GM23338 (cell line): Measurements from ENCODE around the gene GIGYF2. TPM values are rescaled to one million over a fixed set of nuclear protein-coding genes. Genes with fewer than 3 reads are reported as not detected.

Experiments used
- ATAC-seq: fragments of 200-7000 bp; cut with Tn5 transposase; 3 replicates; pipeline ENCODE4 v1.9.1; 2020
- DNase-seq: peaks from one replicate; pipeline ENCODE4 v3.0.0-alpha.2; 2015; ENCODE audit warnings: low spot score
- H2AFZ ChIP-seq: fragments of 200-600 bp; sonication (generic); 2 replicates; pipeline ENCODE4 v1.8.0; 2016; ENCODE audit warnings: antibody characterized with exemption, mild to moderate bottlenecking, moderate library complexity
- H3F3A ChIP-seq: fragments of 200-600 bp; sonication (generic); replicated peaks from 2 replicates; pipeline ENCODE4 v1.8.0; 2017; ENCODE audit warnings: antibody characterized with exemption, mixed run types, low read depth
- H3K27ac ChIP-seq: fragments of 200-600 bp; sonication (generic); 2 replicates; pipeline ENCODE4 v1.6.1; 2016; ENCODE audit warnings: low read depth
- H3K27me3 ChIP-seq: fragments of 200-600 bp; sonication (generic); 2 replicates; pipeline ENCODE4 v1.8.0; 2016; ENCODE audit warnings: mild to moderate bottlenecking, mixed run types, moderate library complexity; ENCODE audit not compliant: insufficient read depth
- H3K36me3 ChIP-seq: fragments of 200-600 bp; sonication (generic); 2 replicates; pipeline ENCODE4 v1.8.0; 2016; ENCODE audit warnings: mild to moderate bottlenecking; ENCODE audit not compliant: insufficient read depth
- H3K4me1 ChIP-seq: fragments of 200-600 bp; sonication (generic); 2 replicates; pipeline ENCODE4 v1.8.0; 2016; ENCODE audit warnings: mild to moderate bottlenecking, moderate library complexity; ENCODE audit not compliant: insufficient read depth
- H3K4me2 ChIP-seq: fragments of 200-600 bp; sonication (generic); 2 replicates; pipeline ENCODE4 v1.7.1; 2017; ENCODE audit warnings: mixed run types
- H3K4me3 ChIP-seq: fragments of 200-600 bp; sonication (generic); 2 replicates; pipeline ENCODE4 v1.6.1; 2016; ENCODE audit warnings: mixed run types
- H3K79me2 ChIP-seq: fragments of 200-600 bp; sonication (generic); replicated peaks from 2 replicates; pipeline ENCODE4 v1.8.0; 2017; ENCODE audit warnings: mild to moderate bottlenecking; ENCODE audit not compliant: insufficient read depth
- H3K9me2 ChIP-seq: fragments of 200-600 bp; sonication (generic); 2 replicates; pipeline ENCODE4 v1.8.0; 2017; ENCODE audit not compliant: insufficient read depth
- H4K20me1 ChIP-seq: fragments of 200-600 bp; sonication (generic); replicated peaks from 2 replicates; pipeline ENCODE4 v1.8.0; 2017; ENCODE audit warnings: mild to moderate bottlenecking; ENCODE audit not compliant: insufficient read depth
- H3K27ac Mint-ChIP-seq: 2 replicates; pipeline ENCODE4 v1.8.0; 2020; ENCODE audit warnings: inconsistent platforms, mild to moderate bottlenecking, moderate library complexity, mixed read lengths
- H3K27me3 Mint-ChIP-seq: 3 replicates; pipeline ENCODE4 v1.8.0; 2022; ENCODE audit warnings: low read depth, mild to moderate bottlenecking, moderate library complexity, mixed read lengths, inconsistent platforms; ENCODE audit not compliant: insufficient read depth, poor library complexity
- H3K36me3 Mint-ChIP-seq: 3 replicates; pipeline ENCODE4 v1.8.0; 2021; ENCODE audit warnings: low read depth, mild to moderate bottlenecking, inconsistent platforms, moderate library complexity, mixed read lengths
- H3K4me1 Mint-ChIP-seq: 3 replicates; pipeline ENCODE4 v1.8.0; 2020; ENCODE audit warnings: mild to moderate bottlenecking, inconsistent platforms, mixed read lengths
- H3K4me3 Mint-ChIP-seq: 3 replicates; pipeline ENCODE4 v1.8.0; 2021; ENCODE audit warnings: moderate library complexity, mild to moderate bottlenecking, inconsistent platforms, mixed read lengths
- H3K9me3 Mint-ChIP-seq: 3 replicates; pipeline ENCODE4 v1.8.0; 2020; ENCODE audit warnings: moderate library complexity, mild to moderate bottlenecking, inconsistent platforms, mixed read lengths
- ETS1 ChIP-seq: IDR thresholded peaks from 2 replicates; pipeline ENCODE4 v1.6.1; 2016; ENCODE audit warnings: antibody characterized with exemption
- EZH2 ChIP-seq: fragments of 200-600 bp; sonication (generic); IDR thresholded peaks from one replicate; pipeline ENCODE4 v1.8.0; 2017; ENCODE audit warnings: antibody characterized with exemption, mild to moderate bottlenecking, low read depth; ENCODE audit not compliant: unreplicated experiment
- EZH2phosphoT487 ChIP-seq: fragments of 200-600 bp; sonication (generic); IDR thresholded peaks from one replicate; pipeline ENCODE4 v1.8.1; 2018; ENCODE audit warnings: antibody characterized with exemption; ENCODE audit not compliant: unreplicated experiment
- JUNB ChIP-seq: IDR thresholded peaks from one replicate; pipeline ENCODE4 v1.6.1; 2016; ENCODE audit warnings: antibody characterized with exemption; ENCODE audit not compliant: unreplicated experiment
- NANOG ChIP-seq: IDR thresholded peaks from 2 replicates; pipeline ENCODE4 v1.6.1; 2016; ENCODE audit warnings: antibody characterized with exemption, borderline replicate concordance
- POLR2AphosphoS5 ChIP-seq: IDR thresholded peaks from 2 replicates; pipeline ENCODE4 v1.6.1; 2016; ENCODE audit warnings: antibody characterized with exemption, low read depth
- STAT1 ChIP-seq: IDR thresholded peaks from one replicate; pipeline ENCODE4 v1.6.1; 2016; ENCODE audit warnings: antibody characterized with exemption; ENCODE audit not compliant: unreplicated experiment
- ZNF114 ChIP-seq: fragments of 250-450 bp; sonication (Bioruptor Pico); IDR thresholded peaks from 2 replicates; pipeline ENCODE4 v1.5.0; 2020; ENCODE audit warnings: mild to moderate bottlenecking, moderate library complexity
- ZNF331 ChIP-seq: fragments of 250-450 bp; sonication (Bioruptor Pico); IDR thresholded peaks from 2 replicates; pipeline ENCODE4 v1.5.0; 2020; ENCODE audit warnings: low read depth, mild to moderate bottlenecking, moderate library complexity
- ZNF462 ChIP-seq: fragments of 250-450 bp; sonication (Bioruptor Pico); IDR thresholded peaks from 2 replicates; pipeline ENCODE4 v1.5.0; 2020; ENCODE audit warnings: mild to moderate bottlenecking, moderate library complexity
- polyA plus RNA-seq: library from polyadenylated mRNA; unstranded; fragments of >200 nt; fragmentation: Nextera tagmentation; extraction: Ambion mirVana; gene quantifications from 2 replicates; pipeline ENCODE4 v1.2.1, GENCODE V29; 2016
- total RNA-seq: library from RNA; depleted of rRNA; stranded (reverse); fragments of >200 nt; shearing (Covaris generic); gene quantifications from 2 replicates; pipeline ENCODE4 v1.2.3, GENCODE V29; 2014
- TF ChIP-seq, protein P1 (sequence below), 2 experiments: fragments of 200-600 bp in 1 of 2; sonication (generic) in 1 of 2; conservative IDR thresholded peaks; 2 replicates each; pipeline versions ENCODE4 v1.5.1 to v1.6.1; 2016 to 2017; ENCODE audit warnings: antibody characterized with exemption in 2 of 2, low read depth in 2 of 2, mild to moderate bottlenecking in 2 of 2, moderate library complexity in 1 of 2

The GIGYF2 gene
- total and polyA plus RNA-seq, 2 experiments from 2014 or later, result 48.9 to 104 TPM

- H3K4me1 ChIP-seq, result peaks cover 6% of the 10 kb centered on the region; the same call in 1 of the 2 replicates
- H3K4me2 ChIP-seq, result no peak overlapping the region
- DNase-seq (no peak), ATAC-seq (no peak)
- no peak overlapping the region for H3K27ac ChIP-seq
- Mint-ChIP-seq H3K27me3 (peaks cover 10% of the 10 kb centered on the region), H3K4me1 (peaks cover 36% of the 10 kb centered on the region), H3K36me3 (no peaks in the 10 kb centered on the region; the same call in 2 of the 3 replicates), H3K4me3 (no peak overlapping the region), H3K27ac (no peak overlapping the region), H3K9me3 (no peaks in the 10 kb centered on the region; the same call in 2 of the 3 replicates)
- no peak overlapping the region for H3K4me3 ChIP-seq
- no peaks in the 10 kb centered on the region for H3K36me3 ChIP-seq
- no peak overlapping the region for H2AFZ ChIP-seq
- TF ChIP-seq ZNF462 (CRISPR knock-in tag) (no peak), JUNB (no peak), STAT1 (no peak), EZH2phosphoT487 (no peak), POLR2AphosphoS5 (no peak), ZNF114 (CRISPR knock-in tag) (no peak), ZNF331 (no peak), EZH2 (no peak), NANOG (no peak), ETS1 (no peak)
- TF ChIP-seq, protein P1, sequence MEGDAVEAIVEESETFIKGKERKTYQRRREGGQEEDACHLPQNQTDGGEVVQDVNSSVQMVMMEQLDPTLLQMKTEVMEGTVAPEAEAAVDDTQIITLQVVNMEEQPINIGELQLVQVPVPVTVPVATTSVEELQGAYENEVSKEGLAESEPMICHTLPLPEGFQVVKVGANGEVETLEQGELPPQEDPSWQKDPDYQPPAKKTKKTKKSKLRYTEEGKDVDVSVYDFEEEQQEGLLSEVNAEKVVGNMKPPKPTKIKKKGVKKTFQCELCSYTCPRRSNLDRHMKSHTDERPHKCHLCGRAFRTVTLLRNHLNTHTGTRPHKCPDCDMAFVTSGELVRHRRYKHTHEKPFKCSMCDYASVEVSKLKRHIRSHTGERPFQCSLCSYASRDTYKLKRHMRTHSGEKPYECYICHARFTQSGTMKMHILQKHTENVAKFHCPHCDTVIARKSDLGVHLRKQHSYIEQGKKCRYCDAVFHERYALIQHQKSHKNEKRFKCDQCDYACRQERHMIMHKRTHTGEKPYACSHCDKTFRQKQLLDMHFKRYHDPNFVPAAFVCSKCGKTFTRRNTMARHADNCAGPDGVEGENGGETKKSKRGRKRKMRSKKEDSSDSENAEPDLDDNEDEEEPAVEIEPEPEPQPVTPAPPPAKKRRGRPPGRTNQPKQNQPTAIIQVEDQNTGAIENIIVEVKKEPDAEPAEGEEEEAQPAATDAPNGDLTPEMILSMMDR (conservative IDR thresholded peaks at IDR 0.05; ENCODE audit: low read depth in 2 of 2), result no peak
- no peaks in the 10 kb centered on the region for H3K27me3 ChIP-seq
- H4K20me1 ChIP-seq, result no peaks in the 10 kb centered on the region
- H3K79me2 ChIP-seq, result no peaks in the 10 kb centered on the region
- no peaks in the 10 kb centered on the region; the same call in 1 of the 2 replicates for H3F3A ChIP-seq
- H3K9me2 ChIP-seq, result no peaks in the 10 kb centered on the region
Observed at GRCh38 chr2:232889876-232890401, 192.8 kb downstream of the GIGYF2 start.
